K562 (cell line): ENCODE results near the gene VSIG10L. TPM values are rescaled to one million over a fixed set of nuclear protein-coding genes. Genes with fewer than 3 reads are reported as not detected.

Experiments used
- ATAC-seq: fragments of 200-7000 bp; cut with Tn5 transposase; 3 replicates; pipeline ENCODE4 v1.9.1; 2020; ENCODE audit warnings: moderate library complexity
- BruUV-seq: library from RNA; stranded (reverse); fragments of 400-500 nt; replicated peaks from 2 replicates; lab custom pipeline; 2021; lab: Mats Ljungman, UMichigan
- CTCF ChIA-PET: fragments of 300-600 bp; formaldehyde crosslinking; extraction: SDS; loops from one replicate; lab custom pipeline; 2021; ENCODE audit warnings: low intra/inter-chr PET ratio; lab: Yijun Ruan, JAX
- POLR2A ChIA-PET: fragments of 300-600, 350-650 bp; sonication (Branson Sonifier 250); formaldehyde crosslinking; extraction: SDS; loops from one replicate; lab custom pipeline; 2021; ENCODE audit warnings: antibody characterized with exemption, inconsistent platforms; lab: Yijun Ruan, JAX
- DNase-seq, 4 experiments: peaks; one replicate each; pipeline versions ENCODE4 v3.0.0 to v3.0.0-alpha.2; 2011 to 2018; ENCODE audit warnings: low spot score in 3 of 4, mixed read lengths in 3 of 4; ENCODE audit errors: extremely low read depth in 1 of 4
- FAIRE-seq: peaks from 2 replicates; lab custom pipeline; 2011; peaks lifted over from hg19 to GRCh38; lab: Jason Lieb, UNC
- H2AFZ ChIP-seq: 2 replicates; pipeline ENCODE4 v1.6.0; 2011; ENCODE audit warnings: low read depth, low read length, control low read depth, inconsistent platforms
- H3K27ac ChIP-seq: fragments of 200-600 bp; 3 replicates; pipeline ENCODE4 v1.8.0; 2011; ENCODE audit warnings: low read depth, mild to moderate bottlenecking, control low read depth, inconsistent platforms, low read length, moderate library complexity, mixed read lengths; ENCODE audit errors: extremely low read depth
- H3K27me3 ChIP-seq, 2 experiments: fragments of 300-600 bp in 1 of 2; 2 replicates in 1 of 2; 3 replicates in 1 of 2; pipeline versions ENCODE4 v1.6.0 to v1.8.0; 2011; ENCODE audit warnings: inconsistent platforms in 2 of 2, low read length in 2 of 2, mild to moderate bottlenecking in 1 of 2, mixed read lengths in 1 of 2, moderate library complexity in 1 of 2; ENCODE audit not compliant: control insufficient read depth in 2 of 2, insufficient read depth in 2 of 2
- H3K36me3 ChIP-seq: fragments of 300-600 bp; 3 replicates; pipeline ENCODE4 v1.8.0; 2011; ENCODE audit warnings: mild to moderate bottlenecking, low read length, inconsistent platforms; ENCODE audit not compliant: control insufficient read depth, insufficient read depth
- H3K4me1 ChIP-seq, 2 experiments: fragments of 200-600 bp in 1 of 2; replicated peaks in 1 of 2; 2 replicates in 1 of 2; 3 replicates in 1 of 2; pipeline versions ENCODE4 v1.5.1 to v1.8.0; 2011; ENCODE audit warnings: inconsistent platforms in 2 of 2, low read length in 2 of 2, mild to moderate bottlenecking in 1 of 2, mixed read lengths in 1 of 2, moderate library complexity in 1 of 2; ENCODE audit not compliant: control insufficient read depth in 2 of 2, insufficient read depth in 2 of 2
- H3K4me2 ChIP-seq: 2 replicates; pipeline ENCODE4 v1.6.1; 2011; ENCODE audit warnings: low read length, control low read depth, inconsistent platforms, mixed read lengths; ENCODE audit not compliant: insufficient read depth
- H3K4me3 ChIP-seq: fragments of 200-600 bp; sonication (generic), shearing (Covaris generic); 2 replicates; pipeline ENCODE4 v1.5.1; 2016; ENCODE audit warnings: control low read depth, inconsistent platforms
- H3K79me2 ChIP-seq: fragments of 200-600 bp; 3 replicates; pipeline ENCODE4 v1.8.0; 2011; ENCODE audit warnings: low read length, inconsistent platforms; ENCODE audit not compliant: control insufficient read depth, insufficient read depth
- H3K9ac ChIP-seq, 2 experiments: 2 replicates each; pipeline versions ENCODE4 v1.6.0 to v1.6.1; 2011; ENCODE audit warnings: low read depth in 2 of 2, low read length in 2 of 2, control low read depth in 1 of 2, inconsistent platforms in 1 of 2, mild to moderate bottlenecking in 1 of 2, mixed read lengths in 1 of 2; ENCODE audit not compliant: insufficient read depth in 1 of 2
- H3K9me1 ChIP-seq: one replicate; pipeline ENCODE4 v1.6.0; 2011; ENCODE audit warnings: inconsistent platforms, mild to moderate bottlenecking, low read length, moderate library complexity; ENCODE audit not compliant: control insufficient read depth, insufficient read depth
- H3K9me3 ChIP-seq: replicated peaks from 2 replicates; pipeline ENCODE4 v1.5.1; 2011; ENCODE audit warnings: low read depth, low read length, inconsistent platforms; ENCODE audit not compliant: control insufficient read depth, insufficient read depth
- H4K20me1 ChIP-seq: replicated peaks from 2 replicates; pipeline ENCODE4 v1.6.1; 2011; ENCODE audit warnings: low read length, inconsistent platforms, mixed read lengths; ENCODE audit not compliant: control insufficient read depth, insufficient read depth
- ARNT ChIP-seq, 2 experiments: fragments of 450-650 bp; IDR thresholded peaks; 2 replicates each; pipeline ENCODE4 v1.6.1; 2016; ENCODE audit warnings: mild to moderate bottlenecking in 1 of 2
- FOXJ3 ChIP-seq: sonication (generic); formaldehyde crosslinking; IDR thresholded peaks from 2 replicates; pipeline ENCODE4 v1.4.0; 2020; ENCODE audit warnings: mild to moderate bottlenecking, missing genetic modification reagents
- HMGN3 ChIP-seq: IDR thresholded peaks from 2 replicates; pipeline ENCODE4 v1.6.1; 2011; ENCODE audit warnings: borderline replicate concordance, low read depth, mild to moderate bottlenecking, mixed read lengths, low read length; ENCODE audit not compliant: insufficient read length; ENCODE audit errors: extremely low read depth
- TAF9B ChIP-seq: fragments of 450-650 bp; IDR thresholded peaks from 2 replicates; pipeline ENCODE4 v1.6.1; 2018; ENCODE audit warnings: mild to moderate bottlenecking; ENCODE audit not compliant: partially characterized antibody
- XRCC5 ChIP-seq: fragments of 200-400 bp; formaldehyde crosslinking; IDR thresholded peaks from 2 replicates; pipeline ENCODE4 v1.6.1; 2017; ENCODE audit warnings: low read depth, mild to moderate bottlenecking, low read length
- ZFP1 ChIP-seq: fragments of 450-650 bp; formaldehyde crosslinking; IDR thresholded peaks from 2 replicates; pipeline ENCODE4 v1.4.0; 2020; ENCODE audit warnings: mild to moderate bottlenecking, mixed read lengths
- WGBS: fragments of 100-300 bp; shearing (Covaris generic); methylation state at CpG from one replicate; pipeline ENCODE4 v1.1.6; 2016; ENCODE audit warnings: low coverage, mixed read lengths; ENCODE audit not compliant: insufficient coverage; ENCODE audit errors: missing lambda C conversion rate; 5-methylcytosine and 5-hydroxymethylcytosine counted together
- in situ Hi-C: fragments of 300-500 bp; cut with MboI; formaldehyde crosslinking; loops from 4 replicates; pipeline ENCODE4 v1.15.0; 2018; ENCODE audit warnings: inconsistent platforms, mixed read lengths
- intact Hi-C: fragments of 100-400 bp; cut with micrococcal nuclease; formaldehyde crosslinking; loops from 2 replicates; pipeline ENCODE4 v1.14.2; 2022
- polyA plus RNA-seq, 8 experiments: library from polyadenylated mRNA; depleted of rRNA in 4 of 8; stranded (reverse) in 5 of 8; unstranded in 3 of 8; fragments of >200 nt; fragmentation: Nextera tagmentation in 2 of 8; fragmentation: Illumina TruSeq in 1 of 8; extraction: Ambion mirVana in 2 of 8; extraction: Trizol in 1 of 8; gene quantifications; 2 replicates each; pipeline versions ENCODE4 v1.2.1 to v1.2.3, GENCODE V29; 2011 to 2014; ENCODE audit warnings: inconsistent platforms in 1 of 8, missing spikeins in 1 of 8
- total RNA-seq, 7 experiments: library from RNA; depleted of rRNA in 6 of 7; stranded (reverse); fragments of >200 nt in 6 of 7; fragmentation: Illumina TruSeq in 2 of 7; extraction: Trizol in 2 of 7; gene quantifications; 2 replicates each; pipeline versions ENCODE4 v1.2.1 to v1.2.3, GENCODE V29; 2011 to 2021; ENCODE audit warnings: low replicate concordance in 1 of 7
- TF ChIP-seq, protein P1 (sequence below): fragments of 450-650 bp; conservative IDR thresholded peaks from 2 replicates; pipeline ENCODE4 v1.6.1; 2016; ENCODE audit warnings: missing genetic modification characterization, low read depth, mild to moderate bottlenecking, control low read depth, missing compliant biosample characterization
- TF ChIP-seq, protein P2 (sequence below): fragments of 450-650 bp; formaldehyde crosslinking; IDR thresholded peaks from 2 replicates; pipeline ENCODE4 v1.4.0; 2020; ENCODE audit warnings: mild to moderate bottlenecking, mixed read lengths
- TF ChIP-seq, protein P3 (sequence below), 2 experiments: fragments of 450-650 bp; IDR thresholded peaks; 2 replicates each; pipeline ENCODE4 v1.6.1; 2018; ENCODE audit warnings: mild to moderate bottlenecking in 2 of 2, low read depth in 1 of 2; ENCODE audit not compliant: partially characterized antibody in 2 of 2
- TF ChIP-seq, protein P4 (sequence below): fragments of 250-450 bp; sonication (Bioruptor Pico); IDR thresholded peaks from 2 replicates; pipeline ENCODE4 v1.4.0; 2020; ENCODE audit warnings: mild to moderate bottlenecking, moderate library complexity

The VSIG10L gene
- total and polyA plus RNA-seq, 9 of the 15 experiments (the other 6 are each of a cell fraction or from before 2014, with no cell fraction given) = 1.1 to 7.6 (median 2.2) TPM

DNA sequence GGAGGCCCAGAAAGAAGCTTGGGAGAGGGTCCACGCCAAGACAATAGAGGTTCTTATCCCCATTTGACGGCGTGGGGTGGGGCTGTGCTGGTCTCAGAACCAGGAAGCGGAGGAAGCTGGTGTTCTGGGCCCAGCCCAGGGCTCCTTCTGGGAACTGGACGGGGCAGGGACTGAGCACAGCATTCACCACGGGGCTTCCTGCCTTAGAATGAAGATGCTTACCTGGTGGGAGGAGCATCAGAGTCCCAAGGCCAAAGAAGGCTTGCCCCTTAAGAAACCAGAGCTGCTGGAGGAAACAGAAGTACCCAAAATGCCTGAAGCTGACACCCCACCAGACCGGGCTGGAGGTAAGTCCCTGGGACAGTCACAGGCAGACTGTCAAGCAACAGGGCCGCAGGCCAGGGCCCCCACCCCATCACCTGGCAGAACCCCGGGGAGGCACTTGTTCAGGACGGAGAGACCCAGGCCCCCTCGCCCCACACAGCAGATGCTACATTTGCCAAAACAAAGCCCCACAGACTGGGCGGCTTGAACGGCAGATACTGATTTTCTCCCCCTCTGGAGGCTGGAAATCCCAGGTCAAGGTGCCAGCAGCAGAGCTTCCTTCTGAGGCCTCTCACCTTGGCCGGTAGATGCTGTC, 48.2 kb downstream of the VSIG10L start:
- H3K9ac ChIP-seq = no peak overlapping the region; a peak in 1 of 4 replicates
- H3K9me3 ChIP-seq = no peaks in the 10 kb centered on the region
- in situ Hi-C loops = no loop called here
- POLR2A ChIA-PET = interaction anchor here (0.6 kb wide), 1 partner anchor 18 kb away, joined by 3 read pairs; no protein-coding TSS in a partner anchor
- no peak for ATAC-seq
- no peak for FAIRE-seq
- no peak overlapping the region for H3K4me2 ChIP-seq
- H3K27me3 ChIP-seq = peaks cover 29 to 74% of the 10 kb centered on the region in 2 experiments; a peak in 4 of 5 replicates
- H3K36me3 ChIP-seq = no peaks in the 10 kb centered on the region
- no peak for DNase-seq
- H3K9me1 ChIP-seq = no peaks in the 10 kb centered on the region
- no peak overlapping the region for H3K4me3 ChIP-seq
- H3K79me2 ChIP-seq = no peaks in the 10 kb centered on the region
- intact Hi-C loops = no loop called here
- H3K4me1 ChIP-seq = peaks cover 0 to 7% of the 10 kb centered on the region in 2 experiments; a peak in 2 of 5 replicates
- H4K20me1 ChIP-seq = no peaks in the 10 kb centered on the region
- no TSS peak for BruUV-seq
- CTCF ChIA-PET = no interaction called here
- H2AFZ ChIP-seq = no peak overlapping the region
- no peak overlapping the region for H3K27ac ChIP-seq
- WGBS = 26% methylated on average over 13 of the region's 14 CpGs
- TF ChIP-seq HMGN3 (no peak), ZFP1 (no peak), XRCC5 (no peak), FOXJ3 (no peak), TAF9B (no peak), ARNT (IDR thresholded peaks at IDR 0.05) (no peak)
- TF ChIP-seq, protein P1, sequence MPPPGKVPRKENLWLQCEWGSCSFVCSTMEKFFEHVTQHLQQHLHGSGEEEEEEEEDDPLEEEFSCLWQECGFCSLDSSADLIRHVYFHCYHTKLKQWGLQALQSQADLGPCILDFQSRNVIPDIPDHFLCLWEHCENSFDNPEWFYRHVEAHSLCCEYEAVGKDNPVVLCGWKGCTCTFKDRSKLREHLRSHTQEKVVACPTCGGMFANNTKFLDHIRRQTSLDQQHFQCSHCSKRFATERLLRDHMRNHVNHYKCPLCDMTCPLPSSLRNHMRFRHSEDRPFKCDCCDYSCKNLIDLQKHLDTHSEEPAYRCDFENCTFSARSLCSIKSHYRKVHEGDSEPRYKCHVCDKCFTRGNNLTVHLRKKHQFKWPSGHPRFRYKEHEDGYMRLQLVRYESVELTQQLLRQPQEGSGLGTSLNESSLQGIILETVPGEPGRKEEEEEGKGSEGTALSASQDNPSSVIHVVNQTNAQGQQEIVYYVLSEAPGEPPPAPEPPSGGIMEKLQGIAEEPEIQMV (tag) = no peak
- TF ChIP-seq, protein P2, sequence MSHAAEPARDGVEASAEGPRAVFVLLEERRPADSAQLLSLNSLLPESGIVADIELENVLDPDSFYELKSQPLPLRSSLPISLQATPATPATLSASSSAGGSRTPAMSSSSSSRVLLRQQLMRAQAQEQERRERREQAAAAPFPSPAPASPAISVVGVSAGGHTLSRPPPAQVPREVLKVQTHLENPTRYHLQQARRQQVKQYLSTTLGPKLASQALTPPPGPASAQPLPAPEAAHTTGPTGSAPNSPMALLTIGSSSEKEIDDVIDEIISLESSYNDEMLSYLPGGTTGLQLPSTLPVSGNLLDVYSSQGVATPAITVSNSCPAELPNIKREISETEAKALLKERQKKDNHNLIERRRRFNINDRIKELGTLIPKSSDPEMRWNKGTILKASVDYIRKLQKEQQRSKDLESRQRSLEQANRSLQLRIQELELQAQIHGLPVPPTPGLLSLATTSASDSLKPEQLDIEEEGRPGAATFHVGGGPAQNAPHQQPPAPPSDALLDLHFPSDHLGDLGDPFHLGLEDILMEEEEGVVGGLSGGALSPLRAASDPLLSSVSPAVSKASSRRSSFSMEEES (CRISPR knock-in tag) = no peak
- TF ChIP-seq, protein P3, sequence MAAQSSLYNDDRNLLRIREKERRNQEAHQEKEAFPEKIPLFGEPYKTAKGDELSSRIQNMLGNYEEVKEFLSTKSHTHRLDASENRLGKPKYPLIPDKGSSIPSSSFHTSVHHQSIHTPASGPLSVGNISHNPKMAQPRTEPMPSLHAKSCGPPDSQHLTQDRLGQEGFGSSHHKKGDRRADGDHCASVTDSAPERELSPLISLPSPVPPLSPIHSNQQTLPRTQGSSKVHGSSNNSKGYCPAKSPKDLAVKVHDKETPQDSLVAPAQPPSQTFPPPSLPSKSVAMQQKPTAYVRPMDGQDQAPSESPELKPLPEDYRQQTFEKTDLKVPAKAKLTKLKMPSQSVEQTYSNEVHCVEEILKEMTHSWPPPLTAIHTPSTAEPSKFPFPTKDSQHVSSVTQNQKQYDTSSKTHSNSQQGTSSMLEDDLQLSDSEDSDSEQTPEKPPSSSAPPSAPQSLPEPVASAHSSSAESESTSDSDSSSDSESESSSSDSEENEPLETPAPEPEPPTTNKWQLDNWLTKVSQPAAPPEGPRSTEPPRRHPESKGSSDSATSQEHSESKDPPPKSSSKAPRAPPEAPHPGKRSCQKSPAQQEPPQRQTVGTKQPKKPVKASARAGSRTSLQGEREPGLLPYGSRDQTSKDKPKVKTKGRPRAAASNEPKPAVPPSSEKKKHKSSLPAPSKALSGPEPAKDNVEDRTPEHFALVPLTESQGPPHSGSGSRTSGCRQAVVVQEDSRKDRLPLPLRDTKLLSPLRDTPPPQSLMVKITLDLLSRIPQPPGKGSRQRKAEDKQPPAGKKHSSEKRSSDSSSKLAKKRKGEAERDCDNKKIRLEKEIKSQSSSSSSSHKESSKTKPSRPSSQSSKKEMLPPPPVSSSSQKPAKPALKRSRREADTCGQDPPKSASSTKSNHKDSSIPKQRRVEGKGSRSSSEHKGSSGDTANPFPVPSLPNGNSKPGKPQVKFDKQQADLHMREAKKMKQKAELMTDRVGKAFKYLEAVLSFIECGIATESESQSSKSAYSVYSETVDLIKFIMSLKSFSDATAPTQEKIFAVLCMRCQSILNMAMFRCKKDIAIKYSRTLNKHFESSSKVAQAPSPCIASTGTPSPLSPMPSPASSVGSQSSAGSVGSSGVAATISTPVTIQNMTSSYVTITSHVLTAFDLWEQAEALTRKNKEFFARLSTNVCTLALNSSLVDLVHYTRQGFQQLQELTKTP (IDR thresholded peaks at IDR 0.05; ENCODE audit: low read depth in 1 of 2, partially characterized antibody in 2 of 2) = no peak
- TF ChIP-seq, protein P4, sequence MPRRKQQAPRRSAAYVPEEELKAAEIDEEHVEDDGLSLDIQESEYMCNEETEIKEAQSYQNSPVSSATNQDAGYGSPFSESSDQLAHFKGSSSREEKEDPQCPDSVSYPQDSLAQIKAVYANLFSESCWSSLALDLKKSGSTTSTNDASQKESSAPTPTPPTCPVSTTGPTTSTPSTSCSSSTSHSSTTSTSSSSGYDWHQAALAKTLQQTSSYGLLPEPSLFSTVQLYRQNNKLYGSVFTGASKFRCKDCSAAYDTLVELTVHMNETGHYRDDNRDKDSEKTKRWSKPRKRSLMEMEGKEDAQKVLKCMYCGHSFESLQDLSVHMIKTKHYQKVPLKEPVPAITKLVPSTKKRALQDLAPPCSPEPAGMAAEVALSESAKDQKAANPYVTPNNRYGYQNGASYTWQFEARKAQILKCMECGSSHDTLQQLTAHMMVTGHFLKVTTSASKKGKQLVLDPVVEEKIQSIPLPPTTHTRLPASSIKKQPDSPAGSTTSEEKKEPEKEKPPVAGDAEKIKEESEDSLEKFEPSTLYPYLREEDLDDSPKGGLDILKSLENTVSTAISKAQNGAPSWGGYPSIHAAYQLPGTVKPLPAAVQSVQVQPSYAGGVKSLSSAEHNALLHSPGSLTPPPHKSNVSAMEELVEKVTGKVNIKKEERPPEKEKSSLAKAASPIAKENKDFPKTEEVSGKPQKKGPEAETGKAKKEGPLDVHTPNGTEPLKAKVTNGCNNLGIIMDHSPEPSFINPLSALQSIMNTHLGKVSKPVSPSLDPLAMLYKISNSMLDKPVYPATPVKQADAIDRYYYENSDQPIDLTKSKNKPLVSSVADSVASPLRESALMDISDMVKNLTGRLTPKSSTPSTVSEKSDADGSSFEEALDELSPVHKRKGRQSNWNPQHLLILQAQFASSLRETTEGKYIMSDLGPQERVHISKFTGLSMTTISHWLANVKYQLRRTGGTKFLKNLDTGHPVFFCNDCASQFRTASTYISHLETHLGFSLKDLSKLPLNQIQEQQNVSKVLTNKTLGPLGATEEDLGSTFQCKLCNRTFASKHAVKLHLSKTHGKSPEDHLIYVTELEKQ (CRISPR knock-in tag) = no peak
